Eye (tissue), 1 donor: ENCODE measurements around the gene RNGTT.
"Not testable (repeated sequence)": the region's sequence is repeated elsewhere in the genome, so short reads cannot be mapped to it uniquely, and the experiment has no call there.

Experiments used
- DNase-seq: peaks from one replicate; pipeline ENCODE4 v3.0.0-alpha.2; 2015

RNGTT gene

GRCh38 chr6:88963139-88964090 lies at the start of gene RNGTT:
Gene RNGTT (minus strand): TSS chr6:88963618. CDS start chr6:88963409, 209 bp downstream.
- DNase-seq: peak; percentile 100

GRCh38 chr6:89011436-89011835 lies 48.0 kb upstream of the RNGTT start:
- DNase-seq: no peak

GRCh38 chr6:89010825-89011224 lies 47.4 kb upstream of the RNGTT start:
- DNase-seq: no peak

- DNase-seq: no peak
Measured at GRCh38 chr6:89009624-89010059, 46.2 kb upstream of the RNGTT start.

GRCh38 chr6:89008815-89009374 lies 45.5 kb upstream of the RNGTT start:
- DNase-seq: no peak

- no peak for DNase-seq
Measured at GRCh38 chr6:89008001-89008814, 44.8 kb upstream of the RNGTT start.

GRCh38 chr6:89007209-89008000 lies 44.0 kb upstream of the RNGTT start:
- DNase-seq: peak; percentile 16

- no peak for DNase-seq
Measured at GRCh38 chr6:89002523-89002922, 39.1 kb upstream of the RNGTT start.

- DNase-seq: no peak
Measured at GRCh38 chr6:88997327-88997726, 33.9 kb upstream of the RNGTT start.

GRCh38 chr6:88992741-88993552 lies 29.5 kb upstream of the RNGTT start:
- no peak for DNase-seq

GRCh38 chr6:88989215-88989614 lies 25.8 kb upstream of the RNGTT start:
- no peak for DNase-seq

- no peak for DNase-seq
Measured at GRCh38 chr6:88987922-88988321, 24.5 kb upstream of the RNGTT start.

GRCh38 chr6:88985901-88986300 lies 22.5 kb upstream of the RNGTT start:
- DNase-seq: no peak

GRCh38 chr6:88984606-88985005 lies 21.2 kb upstream of the RNGTT start:
- DNase-seq: no peak

- no peak for DNase-seq
Measured at GRCh38 chr6:88984152-88984551, 20.7 kb upstream of the RNGTT start.

- peak; percentile 45 for DNase-seq
Measured at GRCh38 chr6:88983532-88983931, 20.1 kb upstream of the RNGTT start.

GRCh38 chr6:88983129-88983528 lies 19.7 kb upstream of the RNGTT start:
- not testable (repeated sequence) for DNase-seq

GRCh38 chr6:88982720-88983119 lies 19.3 kb upstream of the RNGTT start:
- peak; percentile 87 for DNase-seq

GRCh38 chr6:88975369-88975768 lies 12.0 kb upstream of the RNGTT start:
- no peak for DNase-seq

- no peak for DNase-seq
Measured at GRCh38 chr6:88972504-88973423, 9.3 kb upstream of the RNGTT start.
